ENCODE results near the gene MSL3. TPM values are rescaled to one million over a fixed set of nuclear protein-coding genes. Genes with fewer than 3 reads are reported as not detected.
A peak's percentile ranks its signal among the peaks of the same experiment; 100 is the strongest.

Gene MSL3
- polyA plus RNA-seq, 2 of the 4 experiments (the other 2 are of a cell fraction), result 32.4 to 51.7 TPM

- WGBS (ENCODE audit: missing lambda C conversion rate), result 43% methylated on average over 17 of the region's 18 CpGs
These were observed 2.9 kb upstream of the MSL3 start for GRCh38 chrX:11754958-11755645.

GRCh38 chrX:11755724-11756123 is 2.3 kb upstream of the MSL3 start:
- H3K4me1 ChIP-seq, result peaks cover 12% of the 10 kb centered on the region
- DNase-seq (ENCODE audit: low read depth in 1 of 2, low spot score in 1 of 2), result no peak
- 39% methylated on average over 2 of the region's 2 CpGs for WGBS (ENCODE audit: missing lambda C conversion rate)
- no peak overlapping the region for H3K27ac ChIP-seq
- TF ChIP-seq CTCF (IDR thresholded peaks at IDR 0.05) (no peak), KDM1A (IDR thresholded peaks at IDR 0.05; ENCODE audit: low read depth) (no peak), CHD2 (IDR thresholded peaks at IDR 0.05; ENCODE audit: low read length, partially characterized antibody) (no peak), RCOR1 (IDR thresholded peaks at IDR 0.05; ENCODE audit: low read depth, low read length) (no peak), RAD21 (conservative IDR thresholded peaks at IDR 0.05 in 1 of 2, IDR thresholded peaks at IDR 0.05 in 1 of 2) (no peak), POLR2A (IDR thresholded peaks at IDR 0.05; ENCODE audit: low read length) (no peak), ELK1 (IDR thresholded peaks at IDR 0.05; ENCODE audit: low read depth, low read length) (no peak), MAX (IDR thresholded peaks at IDR 0.05) (no peak), FOSL2 (IDR thresholded peaks at IDR 0.05) (no peak), FOSL2 (CRISPR knock-in tag; IDR thresholded peaks at IDR 0.05) (no peak), ZC3H11A (IDR thresholded peaks at IDR 0.05) (no peak), JUNB (IDR thresholded peaks at IDR 0.05) (no peak), NR3C1 (IDR thresholded peaks at IDR 0.05) (no peak)
- ATAC-seq, result no peak
- ChIA-PET CTCF (interaction anchor here (4.7 kb wide), 1 partner anchor 17 kb away, joined by 35 read pairs; no protein-coding TSS in a partner anchor), POLR2A (no interaction called here)
- FAIRE-seq, result no peak
- H3K9me3 ChIP-seq, result no peaks in the 10 kb centered on the region
- H3K4me3 ChIP-seq, result no peak overlapping the region
- no peak overlapping the region; the same call in 2 of the 3 replicates for H3K4me2 ChIP-seq

More at GRCh38 chrX:11754958-11755645, 2.9 kb upstream of the MSL3 start:
- ChIA-PET POLR2A (no interaction called here), CTCF (interaction anchor here (4.7 kb wide), 1 partner anchor 18 kb away, joined by 35 read pairs; no protein-coding TSS in a partner anchor)
- DNase-seq (ENCODE audit: low read depth in 1 of 2, low spot score in 1 of 2) (peak; percentile 15 to 52), ATAC-seq (no peak), FAIRE-seq (no peak)
- peak; percentile 19; the same call in 1 of the 2 replicates for TF ChIP-seq USF2 (IDR thresholded peaks at IDR 0.05)
- TF ChIP-seq RNF2 (IDR thresholded peaks at IDR 0.05; ENCODE audit: borderline replicate concordance, low read depth), result no peak
- H3K9me3 ChIP-seq, result no peaks in the 10 kb centered on the region
- no peak overlapping the region for H3K27ac ChIP-seq
- H3K4me1 ChIP-seq, result peaks cover 6% of the 10 kb centered on the region
- H3K4me3 ChIP-seq, result peak overlapping the region; percentile 32
- H3K4me2 ChIP-seq, result peak overlapping the region; percentile 46

DNA sequence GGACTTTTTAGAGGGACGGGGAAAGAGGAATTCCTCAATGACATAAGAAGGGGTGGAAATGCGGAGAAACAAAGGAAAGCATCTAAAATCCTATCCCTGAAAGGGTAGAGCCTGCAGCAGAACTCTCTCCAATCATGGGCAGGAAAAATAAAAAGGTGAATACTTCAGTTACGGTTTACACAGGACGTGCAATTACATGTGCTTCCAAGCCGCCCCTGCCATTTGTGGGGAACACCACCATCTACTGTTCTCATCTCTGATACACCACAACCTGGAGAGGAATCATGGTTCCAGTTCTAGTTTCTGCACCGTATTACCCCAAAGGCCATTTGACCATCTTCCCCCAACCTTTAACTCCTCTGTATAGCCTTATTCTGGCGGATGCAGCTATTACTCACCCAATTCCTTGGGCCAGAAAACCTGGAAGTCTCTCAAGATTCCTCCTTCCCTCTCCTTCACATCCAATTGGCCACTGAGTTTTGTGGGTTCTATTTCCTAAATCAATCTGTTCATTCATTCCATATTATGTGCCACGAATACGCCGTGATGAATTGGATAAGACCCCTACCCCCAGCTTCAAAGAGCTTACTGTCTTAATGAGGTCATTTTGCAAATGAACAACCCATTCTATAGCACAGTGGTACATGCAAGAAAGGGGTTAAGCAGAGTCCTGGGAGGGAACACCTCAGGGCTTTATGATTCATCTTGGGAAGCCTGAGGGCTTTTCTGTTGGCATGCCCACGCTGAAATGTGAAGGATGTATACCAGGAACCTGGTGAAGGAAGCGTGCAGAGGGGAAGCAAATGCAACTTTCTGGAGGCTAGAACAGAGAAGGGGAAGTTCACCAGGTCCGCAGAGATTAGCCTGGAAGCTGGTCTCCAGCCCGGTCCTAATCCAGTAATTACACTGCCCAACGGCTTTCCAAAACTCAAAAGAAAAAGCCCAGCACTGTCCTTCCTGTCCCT is 1.4 kb upstream of the MSL3 start:
- ATAC-seq (no peak), DNase-seq (ENCODE audit: low read depth in 1 of 2, low spot score in 1 of 2) (no peak), FAIRE-seq (peak; percentile 18)
- peaks cover 13% of the 10 kb centered on the region for H3K4me1 ChIP-seq
- WGBS (ENCODE audit: missing lambda C conversion rate), result 88% methylated on average over 15 of the region's 15 CpGs
- no peak overlapping the region; the same call in 2 of the 3 replicates for H3K4me3 ChIP-seq
- peak overlapping the region in 1 of 2 experiments; percentile 94; a peak in 2 of 6 replicates for H3K27ac ChIP-seq
- ChIA-PET POLR2A (interaction anchor here (0.6 kb wide), 1 partner anchor 9 kb away, joined by 3 read pairs; no protein-coding TSS in a partner anchor), CTCF (interaction anchor here (0.6 to 4.7 kb wide), 5 partner anchors 9 to 357 kb away, joined by 3 to 35 read pairs (median 5); no protein-coding TSS in a partner anchor)
- no peaks in the 10 kb centered on the region for H3K9me3 ChIP-seq
- peak overlapping the region; percentile 84 for H3K4me2 ChIP-seq
- TF ChIP-seq CBX8 (IDR thresholded peaks at IDR 0.05) (no peak), FOSL2 (IDR thresholded peaks at IDR 0.05) (no peak), FOSL2 (CRISPR knock-in tag; IDR thresholded peaks at IDR 0.05) (no peak), KDM5A (IDR thresholded peaks at IDR 0.05) (no peak), NPAS2 (CRISPR knock-in tag; IDR thresholded peaks at IDR 0.05; ENCODE audit: borderline replicate concordance) (no peak), POLR2AphosphoS2 (conservative IDR thresholded peaks at IDR 0.05; ENCODE audit: low read length) (no peak), BCL3 (IDR thresholded peaks at IDR 0.05) (no peak), EHMT2 (IDR thresholded peaks at IDR 0.05; ENCODE audit: low read depth) (no peak), MYC (IDR thresholded peaks at IDR 0.05; ENCODE audit: borderline replicate concordance, low read length) (no peak), CBX2 (IDR thresholded peaks at IDR 0.05; ENCODE audit: borderline replicate concordance, low read depth) (no peak), ZSCAN20 (CRISPR knock-in tag; IDR thresholded peaks at IDR 0.05) (no peak), FOXS1 (CRISPR knock-in tag; IDR thresholded peaks at IDR 0.05) (no peak)
- TF ChIP-seq, protein P1, sequence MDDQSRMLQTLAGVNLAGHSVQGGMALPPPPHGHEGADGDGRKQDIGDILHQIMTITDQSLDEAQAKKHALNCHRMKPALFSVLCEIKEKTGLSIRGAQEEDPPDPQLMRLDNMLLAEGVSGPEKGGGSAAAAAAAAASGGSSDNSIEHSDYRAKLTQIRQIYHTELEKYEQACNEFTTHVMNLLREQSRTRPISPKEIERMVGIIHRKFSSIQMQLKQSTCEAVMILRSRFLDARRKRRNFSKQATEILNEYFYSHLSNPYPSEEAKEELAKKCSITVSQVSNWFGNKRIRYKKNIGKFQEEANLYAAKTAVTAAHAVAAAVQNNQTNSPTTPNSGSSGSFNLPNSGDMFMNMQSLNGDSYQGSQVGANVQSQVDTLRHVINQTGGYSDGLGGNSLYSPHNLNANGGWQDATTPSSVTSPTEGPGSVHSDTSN (IDR thresholded peaks at IDR 0.05), result no peak
